Mesenchymal stem cell (in vitro differentiated cells and primary cell): ENCODE measurements around the gene MPG.
A peak's percentile ranks its signal among the peaks of the same experiment; 100 is the strongest.

ENCODE experiments used
- DNase-seq: peaks from one replicate; pipeline ENCODE4 v3.0.0-alpha.2; 2013
- H2AFZ ChIP-seq: one replicate; pipeline ENCODE4 v1.6.1; 2013; ENCODE audit warnings: low read depth, mild to moderate bottlenecking, control low read depth, inconsistent platforms, low read length, moderate library complexity
- H2AK5ac ChIP-seq: 2 replicates; pipeline ENCODE4 v1.6.1; 2013; ENCODE audit warnings: low read length, moderate library complexity, mild to moderate bottlenecking, inconsistent platforms; ENCODE audit not compliant: severe bottlenecking
- H2BK120ac ChIP-seq: one replicate; pipeline ENCODE4 v1.6.1; 2013; ENCODE audit warnings: low read depth, mild to moderate bottlenecking, inconsistent platforms, low read length, moderate library complexity
- H2BK12ac ChIP-seq, 2 experiments: one replicate each; pipeline ENCODE4 v1.6.1; 2013; ENCODE audit warnings: inconsistent platforms in 2 of 2, low read length in 2 of 2, mild to moderate bottlenecking in 2 of 2, moderate library complexity in 2 of 2, control low read depth in 1 of 2
- H2BK15ac ChIP-seq: one replicate; pipeline ENCODE4 v1.6.1; 2013; ENCODE audit warnings: mild to moderate bottlenecking, low read depth, inconsistent platforms; ENCODE audit not compliant: poor library complexity, severe bottlenecking
- H2BK5ac ChIP-seq: 2 replicates; pipeline ENCODE4 v1.6.1; 2013; ENCODE audit warnings: low read depth, mild to moderate bottlenecking, low read length, control low read depth, inconsistent platforms; ENCODE audit not compliant: poor library complexity, severe bottlenecking
- H3K14ac ChIP-seq, 2 experiments: one replicate each; pipeline ENCODE4 v1.6.1; 2013; ENCODE audit warnings: inconsistent platforms in 2 of 2, low read length in 2 of 2, control low read depth in 1 of 2, mild to moderate bottlenecking in 1 of 2, moderate library complexity in 1 of 2
- H3K18ac ChIP-seq, 2 experiments: one replicate each; pipeline ENCODE4 v1.6.1; 2013; ENCODE audit warnings: inconsistent platforms in 2 of 2, low read length in 2 of 2, control low read depth in 1 of 2, low read depth in 1 of 2, mild to moderate bottlenecking in 1 of 2
- H3K23ac ChIP-seq, 2 experiments: one replicate each; pipeline ENCODE4 v1.6.1; 2013; ENCODE audit warnings: inconsistent platforms in 2 of 2, low read length in 2 of 2, mild to moderate bottlenecking in 2 of 2, moderate library complexity in 2 of 2, control low read depth in 1 of 2
- H3K27ac ChIP-seq: 2 replicates; pipeline ENCODE4 v1.5.1; 2013; ENCODE audit warnings: mild to moderate bottlenecking, moderate library complexity, low read length, control low read depth, inconsistent platforms; ENCODE audit not compliant: poor library complexity, severe bottlenecking
- H3K27me3 ChIP-seq, 2 experiments: 2 replicates each; pipeline versions ENCODE4 v1.6.1 to v1.7.0; 2013; ENCODE audit warnings: low read length in 2 of 2, mild to moderate bottlenecking in 2 of 2, moderate library complexity in 2 of 2, control low read depth in 1 of 2, inconsistent platforms in 1 of 2; ENCODE audit not compliant: control insufficient read depth in 1 of 2, insufficient read depth in 1 of 2
- H3K36me3 ChIP-seq, 2 experiments: 2 replicates each; pipeline versions ENCODE4 v1.6.1 to v1.7.0; 2013; ENCODE audit warnings: low read length in 2 of 2, control low read depth in 1 of 2, inconsistent platforms in 1 of 2, low read depth in 1 of 2, mild to moderate bottlenecking in 1 of 2; ENCODE audit not compliant: insufficient read depth in 2 of 2, control insufficient read depth in 1 of 2
- H3K4ac ChIP-seq, 2 experiments: one replicate each; pipeline ENCODE4 v1.6.1; 2013; ENCODE audit warnings: inconsistent platforms in 2 of 2, low read length in 2 of 2, mild to moderate bottlenecking in 2 of 2, moderate library complexity in 2 of 2, control low read depth in 1 of 2, low read depth in 1 of 2
- H3K4me1 ChIP-seq: 2 replicates; pipeline ENCODE4 v1.6.1; 2013; ENCODE audit warnings: low read depth, low read length, control low read depth; ENCODE audit not compliant: control insufficient read depth, insufficient read depth
- H3K4me2 ChIP-seq: 2 replicates; pipeline ENCODE4 v1.6.1; 2013; ENCODE audit warnings: low read length, mild to moderate bottlenecking, inconsistent platforms; ENCODE audit not compliant: poor library complexity, severe bottlenecking
- H3K4me3 ChIP-seq, 2 experiments: 2 replicates each; pipeline versions ENCODE4 v1.5.1 to v1.7.0; 2013; ENCODE audit warnings: low read length in 2 of 2, mild to moderate bottlenecking in 2 of 2, control low read depth in 1 of 2, low read depth in 1 of 2; ENCODE audit not compliant: insufficient read depth in 1 of 2
- H3K79me1 ChIP-seq: replicated peaks from 2 replicates; pipeline ENCODE4 v1.6.1; 2013; ENCODE audit warnings: mild to moderate bottlenecking, control low read depth, low read length, inconsistent platforms; ENCODE audit not compliant: poor library complexity, severe bottlenecking
- H3K9ac ChIP-seq: 2 replicates; pipeline ENCODE4 v1.7.0; 2013; ENCODE audit warnings: mild to moderate bottlenecking, low read length, moderate library complexity
- H3K9me3 ChIP-seq: 2 replicates; pipeline ENCODE4 v1.7.0; 2013; ENCODE audit warnings: mild to moderate bottlenecking, low read length; ENCODE audit not compliant: control insufficient read depth
- H4K8ac ChIP-seq: one replicate; pipeline ENCODE4 v1.6.1; 2013; ENCODE audit warnings: inconsistent platforms, mild to moderate bottlenecking, low read length, moderate library complexity
- H4K91ac ChIP-seq: one replicate; pipeline ENCODE4 v1.6.1; 2013; ENCODE audit warnings: mild to moderate bottlenecking, low read length, inconsistent platforms
- WGBS: methylation state at CpG from one replicate; pipeline ENCODE4 v1.1.7; 2013; ENCODE audit warnings: mixed read lengths; 5-methylcytosine and 5-hydroxymethylcytosine counted together

MPG gene

DNA sequence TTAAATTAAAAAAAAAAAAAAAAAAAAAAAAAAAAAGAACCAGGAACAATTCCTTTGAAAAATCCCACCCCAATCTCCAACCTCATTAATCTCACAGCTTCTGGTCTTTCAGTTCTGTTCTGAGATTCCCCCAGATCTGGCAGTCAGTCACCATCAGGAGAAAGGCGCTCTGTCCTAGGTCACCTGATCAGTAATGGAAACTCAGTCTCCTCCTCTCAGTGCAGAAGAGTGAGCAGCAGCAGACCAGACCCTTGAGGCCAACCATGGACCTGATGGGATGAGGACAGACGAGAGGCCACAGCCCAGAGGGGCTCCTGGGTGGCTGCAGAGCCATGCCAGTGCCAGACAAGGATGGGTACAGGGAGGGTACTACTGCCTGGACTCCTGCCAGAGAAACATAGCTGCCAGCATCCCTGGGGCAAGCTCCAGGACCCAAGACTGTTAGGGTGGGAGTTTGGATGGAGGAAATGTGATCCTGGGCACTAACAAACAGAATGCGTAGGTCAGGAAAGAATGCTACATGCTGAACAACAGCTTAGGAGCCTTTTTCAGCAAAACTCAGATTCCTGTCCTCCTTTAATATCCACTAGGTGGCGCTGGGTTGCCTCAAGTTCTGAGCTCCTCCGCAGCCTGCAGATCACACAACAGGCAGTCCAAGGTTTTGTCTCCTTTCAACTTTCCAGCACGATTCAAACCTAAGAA is 28.7 kb downstream of the MPG start:
- no peak overlapping the region for H4K91ac ChIP-seq
- no peak overlapping the region for H2AFZ ChIP-seq
- H3K18ac ChIP-seq: no peak overlapping the region
- no peak overlapping the region for H3K4me3 ChIP-seq
- peak overlapping the region; percentile 1 for H4K8ac ChIP-seq
- H3K14ac ChIP-seq: no peak overlapping the region
- peak overlapping the region; percentile 18 for H2AK5ac ChIP-seq
- DNase-seq: peak; percentile 79
- peaks cover 7% of the 10 kb centered on the region for H3K4me1 ChIP-seq
- H3K27ac ChIP-seq: no peak overlapping the region
- H3K9me3 ChIP-seq: no peaks in the 10 kb centered on the region
- no peak overlapping the region for H2BK120ac ChIP-seq
- H2BK12ac ChIP-seq: no peak overlapping the region
- H3K4ac ChIP-seq: no peak overlapping the region
- H3K27me3 ChIP-seq: no peaks in the 10 kb centered on the region
- no peak overlapping the region for H2BK5ac ChIP-seq
- 26% methylated on average over 6 of the region's 6 CpGs for WGBS
- peak overlapping the region; percentile 36 for H3K9ac ChIP-seq
- no peak overlapping the region for H3K4me2 ChIP-seq
- H2BK15ac ChIP-seq: no peak overlapping the region
- H3K79me1 ChIP-seq: peaks cover 9% of the 10 kb centered on the region
- H3K36me3 ChIP-seq: peaks cover 52 to 62% of the 10 kb centered on the region in 2 experiments
- no peak overlapping the region for H3K23ac ChIP-seq

DNA sequence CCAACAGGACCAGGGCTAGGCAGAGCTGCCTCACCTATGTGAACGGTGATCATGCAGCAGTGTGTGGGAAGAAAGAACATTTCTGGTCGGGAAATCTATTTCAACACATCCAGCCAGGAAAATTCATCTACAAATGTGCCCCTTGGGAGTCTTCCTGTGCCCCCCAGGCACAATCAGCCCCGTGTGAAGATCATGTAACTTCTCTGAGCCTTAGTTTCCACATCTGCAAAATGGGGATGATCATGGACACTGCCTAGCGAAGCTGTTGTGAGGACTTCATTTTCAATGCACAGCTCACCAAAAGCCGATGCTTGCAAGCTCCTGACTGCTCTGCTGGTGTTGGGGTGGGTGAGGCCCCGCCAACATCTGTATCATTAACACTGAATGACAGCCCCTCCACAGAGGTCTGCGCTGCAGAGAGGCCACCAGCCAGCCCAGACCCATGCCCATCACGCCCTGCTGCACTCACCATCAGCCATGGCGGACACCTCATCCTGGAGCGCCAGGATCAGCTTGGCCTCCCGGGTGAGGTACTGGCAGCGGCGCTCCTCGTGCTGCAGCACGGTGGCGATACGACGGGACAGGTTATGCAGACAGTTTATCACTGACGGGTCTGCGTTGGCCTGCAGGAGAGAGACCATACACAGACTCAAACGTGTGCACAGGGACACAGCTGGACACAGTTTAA is 34.3 kb downstream of the MPG start:
- Histone ChIP-seq H3K9ac (peak overlapping the region; percentile 49), H3K4me1 (peaks cover 17% of the 10 kb centered on the region)
- WGBS: 99% methylated on average over 21 of the region's 21 CpGs

DNA sequence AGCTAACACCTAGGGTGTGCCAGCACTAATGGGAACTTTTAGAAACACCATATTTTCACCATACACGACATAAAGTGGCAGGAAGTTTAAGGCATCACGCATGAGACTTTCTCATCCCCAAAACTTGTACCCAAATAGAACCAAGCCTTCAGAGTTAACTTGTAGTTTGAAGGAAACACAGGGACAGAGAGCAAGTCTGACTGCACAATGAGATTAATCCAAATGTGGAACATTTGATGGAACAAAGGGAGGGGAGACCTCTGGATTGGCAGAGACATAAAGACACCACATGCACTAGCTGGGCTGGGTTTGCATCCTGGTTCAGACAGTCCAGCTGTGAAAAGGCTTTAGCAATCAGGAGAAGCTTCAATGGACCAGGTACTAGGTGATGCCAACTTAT is 36.3 kb downstream of the MPG start:
- H3K18ac ChIP-seq: no peak overlapping the region
- H3K4me2 ChIP-seq: no peak overlapping the region
- H3K4ac ChIP-seq: no peak overlapping the region
- H2BK120ac ChIP-seq: no peak overlapping the region
- no peak overlapping the region for H3K27ac ChIP-seq
- H3K9ac ChIP-seq: no peak overlapping the region
- H3K9me3 ChIP-seq: no peaks in the 10 kb centered on the region
- no peak overlapping the region for H4K8ac ChIP-seq
- peaks cover 22% of the 10 kb centered on the region for H3K4me1 ChIP-seq
- H3K14ac ChIP-seq: no peak overlapping the region
- no peak overlapping the region for H2BK5ac ChIP-seq
- no CpG with 5 or more reads among the region's 2 CpGs for WGBS
- no peak overlapping the region for H2BK15ac ChIP-seq
- no peak for DNase-seq
- peaks cover 17% of the 10 kb centered on the region for H3K79me1 ChIP-seq
- peaks cover 52 to 73% of the 10 kb centered on the region in 2 experiments for H3K36me3 ChIP-seq
- H2BK12ac ChIP-seq: no peak overlapping the region
- H3K23ac ChIP-seq: no peak overlapping the region
- H3K27me3 ChIP-seq: no peaks in the 10 kb centered on the region
- H2AK5ac ChIP-seq: no peak overlapping the region
- H2AFZ ChIP-seq: no peak overlapping the region
- no peak overlapping the region for H4K91ac ChIP-seq
- H3K4me3 ChIP-seq: no peak overlapping the region

More for the DNA sequence above, 34.3 kb downstream of the MPG start:
- Histone ChIP-seq H3K36me3 (peaks cover 47 to 71% of the 10 kb centered on the region in 2 experiments), H3K18ac (no peak overlapping the region), H2AFZ (no peak overlapping the region), H3K14ac (no peak overlapping the region), H2BK12ac (no peak overlapping the region), H3K79me1 (peaks cover 9% of the 10 kb centered on the region), H2BK15ac (no peak overlapping the region), H4K8ac (no peak overlapping the region), H3K23ac (no peak overlapping the region), H2AK5ac (no peak overlapping the region), H3K27ac (no peak overlapping the region), H4K91ac (no peak overlapping the region), H2BK5ac (no peak overlapping the region), H2BK120ac (no peak overlapping the region), H3K9me3 (no peaks in the 10 kb centered on the region), H3K4ac (no peak overlapping the region), H3K4me2 (no peak overlapping the region), H3K27me3 (no peaks in the 10 kb centered on the region), H3K4me3 (no peak overlapping the region)
- no peak for DNase-seq

DNA sequence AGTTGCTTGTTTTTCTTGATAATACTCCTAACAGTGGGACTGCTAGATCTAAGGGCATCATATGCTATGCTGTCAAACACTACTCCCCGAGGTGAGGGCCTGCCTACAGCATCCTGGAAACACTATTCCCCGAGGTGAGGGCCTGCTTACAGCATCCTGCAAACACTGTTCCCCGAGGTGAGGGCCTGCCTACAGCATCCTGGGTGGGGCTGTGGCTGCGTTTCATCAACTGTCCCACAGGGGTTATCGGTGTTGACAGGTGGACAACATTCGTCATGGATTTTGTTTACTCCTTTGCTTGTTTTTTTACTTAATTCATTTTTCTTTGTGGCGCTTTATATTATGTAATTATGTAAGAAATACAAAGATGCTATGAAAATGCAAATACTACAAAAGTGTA is 38.0 kb downstream of the MPG start:
- Histone ChIP-seq H2BK12ac (no peak overlapping the region), H3K4me1 (peaks cover 22% of the 10 kb centered on the region), H3K14ac (no peak overlapping the region), H4K91ac (no peak overlapping the region), H3K4ac (no peak overlapping the region), H3K79me1 (peaks cover 31% of the 10 kb centered on the region), H3K23ac (no peak overlapping the region), H2AFZ (no peak overlapping the region), H4K8ac (no peak overlapping the region), H3K9ac (no peak overlapping the region), H2BK5ac (no peak overlapping the region), H3K36me3 (peaks cover 48 to 68% of the 10 kb centered on the region in 2 experiments), H3K4me2 (no peak overlapping the region), H2BK120ac (no peak overlapping the region), H2AK5ac (no peak overlapping the region), H3K4me3 (no peak overlapping the region), H3K9me3 (no peaks in the 10 kb centered on the region), H3K18ac (no peak overlapping the region), H3K27me3 (no peaks in the 10 kb centered on the region), H2BK15ac (no peak overlapping the region), H3K27ac (no peak overlapping the region)
- WGBS: 66% methylated on average over 4 of the region's 7 CpGs
- no peak for DNase-seq
